DMS 273 treated with DMSO at 0.1 percent for 48 hours (cell line): ENCODE measurements around the gene DLG3.
"Not testable (repeated sequence)": the region's sequence is repeated elsewhere in the genome, so short reads cannot be mapped to it uniquely, and the experiment has no call there.

ENCODE experiments used
- DNase-seq: peaks from one replicate; lab custom pipeline; 2025; lab: John Stamatoyannopoulos, UW

The DLG3 gene

DNA sequence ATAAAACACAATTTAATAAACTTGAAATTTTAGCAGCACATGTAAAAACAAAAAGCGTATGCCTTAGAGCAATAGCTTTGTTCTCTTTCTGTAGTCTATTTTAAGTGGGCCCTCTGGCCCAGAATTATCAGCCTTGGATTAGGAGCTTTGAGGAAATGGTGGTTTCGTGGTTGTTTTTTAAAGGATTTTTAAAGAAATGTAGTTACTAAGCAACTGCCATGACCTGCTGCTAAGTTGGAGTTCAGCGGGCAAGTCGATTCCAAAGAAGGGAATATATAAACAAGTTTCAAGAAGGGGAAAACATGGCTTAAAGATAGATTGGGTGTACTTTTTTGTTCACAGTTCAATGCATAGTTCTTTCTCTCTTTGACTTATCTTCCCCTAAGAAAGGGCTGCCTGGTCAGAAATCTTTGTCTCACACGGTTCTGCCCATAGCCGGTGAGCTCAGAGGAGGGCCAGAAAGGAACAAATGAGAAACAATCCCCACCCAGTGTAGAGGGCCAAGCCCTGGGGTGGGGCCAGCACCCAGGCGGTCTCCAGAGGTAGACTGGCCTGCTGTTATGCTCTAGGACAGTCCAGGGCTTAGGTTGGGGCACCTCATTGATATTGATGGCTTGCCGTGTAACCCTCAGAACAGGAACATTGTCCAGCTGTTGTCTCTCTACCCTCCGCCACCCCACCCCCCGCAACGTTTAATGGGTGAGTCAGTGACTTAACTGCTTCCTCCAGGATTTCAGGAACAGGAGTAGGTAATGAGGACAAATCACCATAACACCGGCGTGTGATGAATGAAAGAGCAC lies 32.5 kb downstream of the DLG3 start:
- DNase-seq, result no peak

DNA sequence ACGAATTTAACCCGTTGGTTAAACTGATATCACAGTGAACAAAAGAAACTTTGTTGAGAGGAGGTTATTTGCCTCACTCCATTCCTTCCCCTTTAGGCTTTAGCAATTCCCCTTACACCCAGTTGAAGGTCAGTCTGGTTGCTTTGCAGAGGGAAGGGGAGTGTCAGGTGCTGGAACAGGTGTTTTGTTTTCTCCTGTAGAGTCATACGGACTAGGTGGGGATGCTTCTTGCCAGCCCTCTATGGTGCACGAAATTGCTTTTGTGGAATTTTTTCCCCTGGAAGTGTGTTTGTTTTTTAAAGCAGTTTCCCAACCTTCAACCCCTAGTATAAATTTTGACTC lies 33.1 kb downstream of the DLG3 start:
- no peak for DNase-seq

DNA sequence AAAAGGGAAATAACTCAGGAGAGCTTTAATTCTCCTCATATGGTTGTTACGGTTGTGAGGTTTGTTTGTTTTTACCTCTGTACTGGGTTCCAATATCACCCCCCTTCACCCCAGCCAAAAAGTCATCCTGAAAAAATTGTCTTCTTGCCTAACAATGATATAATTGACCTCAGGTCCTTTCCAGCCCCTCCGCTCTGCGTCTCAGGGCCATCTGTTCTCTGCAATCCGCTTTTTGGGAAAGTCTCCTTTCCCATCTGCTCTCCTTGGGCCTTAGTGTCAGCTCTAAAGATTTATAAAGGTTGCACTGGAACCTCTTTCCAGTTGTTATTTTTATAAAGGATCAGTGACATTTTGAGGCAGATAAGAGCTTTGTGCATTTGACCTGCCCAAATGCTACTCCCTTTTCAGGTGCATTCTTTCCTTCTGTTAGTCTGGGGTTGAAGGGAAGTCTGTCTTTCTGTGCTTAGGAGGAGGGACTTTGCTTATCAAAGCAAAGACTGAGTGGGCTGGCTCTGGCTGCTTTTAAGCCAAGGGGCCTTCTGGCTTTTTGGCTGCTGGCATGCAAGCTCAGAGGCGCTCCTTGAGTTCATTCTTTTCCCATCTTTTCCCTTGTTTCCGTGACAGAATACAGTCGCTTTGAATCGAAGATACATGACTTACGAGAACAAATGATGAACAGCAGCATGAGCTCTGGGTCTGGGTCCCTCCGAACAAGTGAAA lies 34.1 kb downstream of the DLG3 start:
- peak; percentile 72 for DNase-seq

DNA sequence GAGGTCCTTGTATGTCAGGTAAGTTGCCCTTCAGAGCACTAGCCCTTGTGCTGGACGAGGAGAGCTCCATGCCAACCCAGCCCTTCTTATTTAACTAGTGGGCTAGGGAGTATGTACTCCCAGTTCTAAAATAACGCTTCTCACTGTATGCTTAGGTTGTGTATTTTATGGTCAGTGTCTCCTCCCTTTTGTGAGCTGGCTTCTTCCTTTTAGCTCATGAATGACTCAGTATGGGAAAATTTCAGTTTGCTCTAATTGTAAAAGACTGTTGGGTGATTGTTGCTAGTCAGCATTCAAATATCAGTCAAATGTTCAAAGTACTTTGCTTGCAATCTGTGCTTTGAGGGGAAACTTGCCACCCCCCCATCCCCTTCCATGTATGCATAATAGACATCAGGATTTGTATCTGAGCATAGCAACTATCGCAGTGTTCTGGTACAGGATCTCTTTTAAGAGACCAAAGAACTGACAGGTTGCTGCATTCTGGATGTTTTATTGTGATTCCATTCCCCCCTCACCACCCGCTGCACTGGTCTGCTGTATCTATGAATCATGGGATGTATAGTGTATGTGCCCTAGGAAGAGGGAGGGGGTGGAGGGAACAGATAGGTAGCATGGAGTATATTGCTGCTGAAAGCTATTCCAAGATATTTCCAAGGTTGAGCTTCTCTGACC lies 34.7 kb downstream of the DLG3 start:
- no peak for DNase-seq

DNA sequence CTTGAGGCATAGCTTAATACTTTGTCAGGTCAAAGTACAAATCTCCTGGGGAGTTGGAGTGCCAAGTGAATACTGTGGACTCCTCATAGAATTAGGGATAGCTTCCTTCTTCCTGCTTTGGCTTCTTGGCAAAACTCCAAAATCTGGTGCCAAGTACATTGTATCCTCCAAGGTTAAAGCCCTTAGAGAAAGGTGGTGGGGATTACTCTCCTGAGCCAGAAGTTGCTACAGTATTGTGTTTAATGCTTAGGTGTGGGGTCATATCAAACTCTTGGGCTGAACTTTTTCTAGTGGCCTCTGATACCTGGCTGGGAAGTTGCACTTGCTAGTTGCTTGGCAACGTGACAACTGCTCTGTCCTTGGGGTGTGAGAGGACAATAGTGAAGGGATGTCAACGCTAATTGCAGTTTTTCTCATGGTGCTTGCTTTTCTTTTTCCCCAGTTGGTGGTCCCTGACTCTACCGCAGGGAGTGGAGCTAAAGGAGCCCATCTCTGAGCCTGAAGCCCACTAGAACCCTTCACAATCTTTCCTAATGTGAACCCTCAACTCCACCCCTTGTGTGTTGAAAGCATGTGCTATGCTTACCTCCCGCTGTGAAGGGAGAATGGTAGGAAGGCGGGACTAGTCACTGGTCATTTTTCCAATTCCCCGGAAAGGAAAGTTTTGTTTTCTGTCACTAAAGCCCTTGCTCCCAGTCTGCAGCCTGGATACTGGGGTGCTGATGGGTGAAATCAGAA lies 35.5 kb downstream of the DLG3 start:
- no peak for DNase-seq

DNA sequence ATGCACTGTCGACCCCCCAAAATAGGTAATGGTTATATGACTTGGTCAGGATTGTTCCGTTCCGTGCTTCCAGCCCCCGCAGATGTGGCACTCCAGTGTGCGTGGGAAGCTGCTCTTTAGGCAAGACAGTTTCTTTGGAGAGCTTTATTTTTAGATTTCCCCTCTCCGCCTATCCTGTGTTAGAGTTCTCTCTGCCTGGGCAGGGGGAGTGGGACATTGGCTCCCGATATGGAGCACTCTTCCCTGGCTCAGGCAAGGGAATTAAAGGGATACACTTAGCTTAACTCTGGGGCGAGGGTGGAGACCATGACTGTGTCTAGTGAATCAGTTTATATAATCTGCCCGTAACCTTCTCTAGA lies 36.0 kb downstream of the DLG3 start:
- no peak for DNase-seq

DNA sequence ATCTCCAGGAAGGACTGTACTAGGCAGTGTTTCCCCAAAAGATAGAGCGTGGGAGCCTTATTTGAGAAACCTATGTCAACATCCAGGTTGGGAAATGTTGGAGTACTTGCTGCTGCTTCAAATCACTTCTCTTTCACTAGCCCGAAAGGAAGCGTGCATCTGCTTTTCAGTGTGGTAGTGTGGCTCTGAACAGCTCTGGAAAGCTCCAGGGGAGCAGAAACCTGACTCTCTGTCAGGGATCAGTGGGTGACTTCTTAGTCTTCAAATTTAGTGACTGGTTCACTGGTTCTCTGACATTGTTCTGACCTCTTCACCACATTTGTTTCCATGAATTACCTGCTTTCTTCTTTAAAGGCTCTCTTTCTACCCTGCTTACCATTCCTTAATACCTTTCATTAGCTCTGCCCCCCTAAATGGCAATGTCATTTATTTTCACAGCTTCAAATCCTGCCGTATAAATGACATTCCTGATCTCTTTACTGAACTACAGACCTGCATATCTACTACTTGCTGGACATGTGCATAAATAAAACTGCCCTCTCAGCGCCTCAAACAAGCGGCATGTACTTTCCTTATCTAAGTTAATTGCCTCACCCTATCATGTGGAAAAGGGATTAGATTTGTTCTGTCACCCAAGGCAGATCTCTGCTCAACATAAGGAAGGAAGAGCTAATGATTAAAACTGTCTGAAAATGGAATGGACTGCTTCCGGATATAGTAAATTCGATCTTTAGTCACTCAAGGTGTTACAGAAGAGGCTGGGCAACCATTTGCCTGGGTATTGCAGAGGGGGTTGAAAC lies 37.0 kb downstream of the DLG3 start:
- DNase-seq, result peak; percentile 8

DNA sequence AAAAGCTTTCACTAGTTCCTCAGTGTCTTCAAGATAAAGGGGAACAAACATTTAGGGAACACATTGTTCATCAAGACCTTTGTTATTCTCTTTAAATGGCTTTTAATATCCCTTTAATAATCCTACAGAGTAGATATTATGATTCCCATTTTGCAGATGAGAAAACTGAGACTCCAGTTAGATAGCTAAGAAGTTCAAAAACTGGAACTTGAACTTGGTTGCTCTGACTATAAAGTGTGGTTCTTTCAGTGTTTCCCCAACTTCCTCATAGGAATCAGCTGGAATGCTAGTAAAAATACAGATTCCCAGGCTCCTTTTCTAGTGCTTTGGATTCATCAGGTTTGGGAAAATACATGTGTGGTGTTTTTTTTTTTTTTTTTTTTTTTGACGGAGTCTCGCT lies 37.7 kb downstream of the DLG3 start:
- no peak for DNase-seq

DNA sequence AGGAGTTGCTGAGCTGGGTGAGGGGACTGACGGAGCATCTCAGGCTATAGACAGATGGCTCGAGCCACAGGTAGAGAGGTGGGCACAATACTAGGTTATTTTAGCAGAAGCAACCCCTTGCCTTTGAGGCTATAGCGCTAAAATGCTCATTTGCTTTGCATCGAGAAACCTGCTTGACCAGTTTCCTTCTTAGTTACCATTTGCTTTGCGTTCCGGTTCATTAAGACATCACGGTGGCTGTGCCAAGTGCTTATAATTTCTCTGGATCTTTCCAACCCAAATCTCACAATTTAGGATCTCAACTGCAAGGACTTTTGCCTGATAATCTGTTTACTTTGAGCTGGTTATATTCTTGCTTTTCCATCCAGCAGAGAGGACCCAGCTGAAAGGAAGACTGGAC lies 40.8 kb downstream of the DLG3 start:
- DNase-seq, result no peak

DNA sequence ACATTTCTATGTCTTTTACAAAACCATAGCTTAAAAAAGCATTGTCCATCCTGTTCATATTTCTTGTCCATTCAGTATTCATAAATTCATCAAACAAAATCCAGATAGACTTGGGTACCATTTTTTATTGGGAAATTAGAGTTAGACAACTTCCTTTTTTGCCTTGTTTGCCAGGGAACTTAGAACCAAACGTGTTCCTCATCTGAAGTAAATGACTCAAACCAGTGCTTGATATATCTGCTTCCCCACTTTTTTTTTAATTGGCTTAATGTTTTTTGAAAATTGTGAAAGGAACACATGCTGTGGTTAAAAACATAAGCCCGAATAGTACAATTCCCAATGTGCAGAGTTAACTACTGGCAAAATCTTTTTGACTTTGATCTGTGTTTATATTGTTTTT lies 44.2 kb downstream of the DLG3 start:
- no peak for DNase-seq

DNA sequence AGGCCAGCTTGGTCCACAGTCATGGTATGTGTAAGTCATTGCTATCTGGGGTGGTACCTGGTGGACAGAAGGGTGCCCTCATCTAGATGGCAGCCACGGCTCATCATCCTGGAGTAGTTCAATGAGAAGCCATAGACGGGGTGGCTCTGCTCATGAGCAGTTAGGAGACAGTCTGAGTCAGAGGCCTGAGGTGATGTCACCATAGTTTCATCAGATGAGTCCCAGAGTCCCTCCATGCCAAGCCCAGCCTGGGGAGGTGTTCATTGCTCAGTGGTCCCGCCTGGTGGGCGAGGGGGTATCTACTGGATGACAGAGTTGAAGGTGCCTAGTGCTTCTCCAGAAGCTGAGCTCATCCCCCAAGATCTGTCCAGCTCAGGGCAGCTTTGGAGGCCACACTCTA lies 49.8 kb downstream of the DLG3 start:
- no peak for DNase-seq

DNA sequence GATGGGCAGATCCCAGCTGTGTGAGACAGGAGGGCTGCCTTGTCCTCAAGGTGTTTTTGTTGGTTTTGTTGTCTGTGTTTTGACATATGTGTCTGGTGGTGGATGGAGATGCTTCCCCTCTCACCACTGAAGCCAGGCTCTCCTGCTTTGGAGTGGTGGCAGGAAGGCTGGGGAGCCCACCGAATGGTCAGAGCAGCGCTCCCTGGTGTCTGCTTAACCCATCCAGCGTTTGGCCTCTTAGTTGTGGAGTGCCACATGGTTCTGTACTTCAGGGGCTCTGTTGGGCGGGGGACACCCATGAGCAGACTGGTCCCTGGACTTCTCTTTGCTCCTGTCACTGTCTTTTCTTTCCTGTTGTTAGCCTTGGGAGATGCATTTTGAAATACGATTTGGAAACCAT lies 51.9 kb downstream of the DLG3 start:
- no peak for DNase-seq

DNA sequence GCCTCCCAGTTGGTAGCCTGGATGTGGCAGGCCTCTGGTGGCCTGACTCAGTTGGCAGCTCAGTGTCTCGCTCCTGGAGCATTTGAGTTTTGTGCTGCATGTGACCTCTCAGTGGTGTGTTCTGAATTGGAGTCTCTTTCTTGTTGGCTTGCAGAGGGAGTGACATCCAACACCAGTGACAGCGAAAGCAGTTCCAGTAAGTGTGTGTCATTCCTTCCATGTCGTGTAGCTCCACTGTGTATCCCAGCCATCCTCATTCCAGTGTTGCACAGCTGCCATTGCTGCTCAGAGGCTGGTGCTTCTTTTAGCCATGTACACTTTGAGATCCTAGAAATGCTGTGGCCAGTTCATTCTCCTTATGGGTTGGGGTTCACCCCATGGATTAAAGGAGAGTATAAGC lies 52.4 kb downstream of the DLG3 start:
- DNase-seq, result no peak

DNA sequence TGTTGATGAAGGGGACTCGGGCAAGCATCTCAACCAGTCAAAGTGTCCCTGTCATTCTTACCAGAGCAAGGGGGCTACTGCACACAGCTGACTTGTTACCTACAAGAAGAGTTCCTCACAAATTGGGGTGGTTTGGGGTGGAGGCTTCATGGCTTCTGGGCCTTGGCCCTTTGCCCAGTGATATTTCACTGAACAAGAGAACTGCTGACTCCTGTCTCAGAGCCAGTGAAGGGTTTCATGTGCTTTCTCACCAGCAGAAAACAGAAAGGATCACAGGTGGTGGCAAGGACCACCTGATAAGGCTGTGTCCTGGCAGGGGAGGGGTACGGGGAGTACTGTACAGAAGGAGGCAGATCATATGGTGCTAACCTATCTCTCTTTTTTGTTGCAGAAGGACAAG lies 53.5 kb downstream of the DLG3 start:
- DNase-seq, result no peak

DNA sequence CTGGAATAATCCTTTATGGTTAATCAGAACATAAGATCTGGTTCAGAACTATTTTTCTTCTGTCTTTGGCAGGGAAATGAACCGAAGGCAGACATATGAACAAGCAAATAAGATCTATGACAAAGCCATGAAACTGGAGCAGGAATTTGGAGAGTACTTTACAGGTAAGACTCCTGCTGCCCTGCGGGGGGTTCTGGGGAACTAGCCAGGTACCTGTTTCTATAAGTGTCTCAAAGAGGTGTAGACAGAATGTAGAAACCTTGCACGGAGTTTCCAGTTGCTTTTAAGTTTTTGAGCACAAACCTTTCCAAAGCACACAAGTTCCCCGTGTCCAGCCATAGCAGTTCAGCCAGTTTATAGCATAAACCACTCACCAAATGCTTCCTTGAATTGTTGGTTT lies 56.2 kb downstream of the DLG3 start:
- DNase-seq, result no peak

DNA sequence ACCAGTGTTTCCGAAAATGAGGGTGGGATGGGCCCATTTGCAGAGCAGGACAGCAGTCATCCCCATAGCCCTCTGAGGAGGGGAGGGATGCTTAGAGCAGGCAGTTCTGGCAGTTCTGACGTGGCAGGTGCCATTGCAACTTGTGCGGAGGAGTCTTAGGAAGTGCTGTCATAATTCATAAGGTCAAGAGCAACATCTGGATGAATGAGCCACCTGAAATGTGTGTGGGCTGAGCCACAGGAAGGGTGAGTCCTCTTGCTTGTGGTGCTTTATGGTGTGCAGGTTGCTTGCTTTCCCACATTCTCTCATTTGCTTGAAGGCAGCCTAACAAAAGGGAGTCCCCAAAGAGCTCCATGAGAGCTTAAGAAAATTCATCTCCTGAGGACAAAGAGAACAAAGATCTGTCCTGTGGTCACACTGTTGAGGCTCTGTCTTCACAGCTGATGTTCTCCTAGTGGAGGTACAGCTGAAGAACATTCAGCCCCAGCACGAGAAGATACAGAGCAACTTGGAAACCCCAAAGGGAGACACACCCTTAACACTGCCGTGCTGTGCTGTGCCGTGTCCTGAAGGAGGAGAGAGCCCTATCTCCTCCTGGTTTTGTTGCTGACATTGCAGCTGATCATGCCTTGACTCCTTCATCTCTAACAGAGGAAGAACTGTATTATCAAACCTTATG lies 60.3 kb downstream of the DLG3 start:
- DNase-seq, result no peak

DNA sequence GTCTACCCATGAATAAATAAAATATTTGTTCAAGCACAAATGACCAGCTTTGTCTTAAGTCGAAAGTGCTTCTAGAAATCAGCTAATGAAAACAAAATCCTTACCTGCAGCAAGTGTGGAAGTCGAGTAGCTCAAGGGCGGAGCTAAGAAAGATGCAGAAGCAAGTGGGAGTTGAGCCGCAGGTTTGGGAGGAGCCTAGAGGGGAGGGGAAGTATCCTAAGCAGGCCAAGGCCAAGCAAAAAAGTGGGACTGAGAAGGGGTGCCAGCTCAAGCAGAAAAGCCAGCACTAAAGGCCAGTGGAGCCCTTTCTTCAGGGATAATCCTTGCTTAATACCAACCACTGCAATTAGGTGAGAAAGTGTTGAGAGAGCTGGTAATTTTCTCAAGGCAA lies 60.8 kb downstream of the DLG3 start:
- no peak for DNase-seq

DNA sequence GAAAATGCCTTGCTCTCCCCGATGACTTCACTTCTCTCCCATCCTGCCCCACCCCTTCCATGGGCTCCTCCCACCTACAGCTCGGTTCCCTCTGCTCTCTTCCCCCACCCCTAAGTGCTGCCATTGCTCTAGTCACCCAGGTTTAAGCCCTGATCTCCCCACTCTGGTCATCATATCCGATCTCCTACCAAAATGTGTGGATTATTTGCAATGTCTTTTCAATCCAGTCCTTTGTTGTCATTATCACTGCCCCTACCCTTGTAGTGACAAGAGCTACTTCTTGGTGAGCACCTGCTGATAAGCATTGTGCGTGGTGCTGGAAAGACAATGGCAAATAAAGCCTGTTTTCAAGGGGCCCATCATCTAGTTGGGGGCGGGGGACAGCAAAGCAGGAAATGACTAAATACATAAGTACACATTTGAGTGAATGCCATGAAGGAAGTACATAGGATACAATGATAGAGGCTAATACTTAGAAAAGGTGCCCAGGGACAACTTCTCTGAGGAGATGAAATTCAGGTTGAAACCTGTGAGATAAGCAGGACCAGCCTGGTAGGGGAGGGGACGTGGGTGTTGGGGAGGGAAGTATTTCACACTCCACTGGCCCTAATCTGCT lies 63.8 kb downstream of the DLG3 start:
- DNase-seq, result no peak

DNA sequence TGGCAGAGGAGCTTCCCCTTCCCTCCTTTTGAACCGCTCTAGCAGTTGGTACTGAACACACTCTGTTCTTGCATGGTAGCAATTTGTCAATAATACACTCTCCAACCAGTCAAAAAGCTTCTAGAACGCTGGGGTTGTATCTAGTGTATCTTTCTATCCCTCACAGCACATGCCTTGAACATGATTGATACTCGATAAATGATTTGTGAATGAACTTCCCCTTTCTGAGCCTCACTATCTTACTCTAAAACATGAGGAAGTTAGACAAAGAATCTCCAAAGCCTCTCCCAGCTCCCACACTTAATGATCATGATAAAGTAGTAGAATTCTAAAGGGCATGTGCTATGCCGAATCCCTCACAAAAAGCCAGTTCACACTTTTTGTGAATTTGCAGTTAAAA lies 64.4 kb downstream of the DLG3 start:
- no peak for DNase-seq

DNA sequence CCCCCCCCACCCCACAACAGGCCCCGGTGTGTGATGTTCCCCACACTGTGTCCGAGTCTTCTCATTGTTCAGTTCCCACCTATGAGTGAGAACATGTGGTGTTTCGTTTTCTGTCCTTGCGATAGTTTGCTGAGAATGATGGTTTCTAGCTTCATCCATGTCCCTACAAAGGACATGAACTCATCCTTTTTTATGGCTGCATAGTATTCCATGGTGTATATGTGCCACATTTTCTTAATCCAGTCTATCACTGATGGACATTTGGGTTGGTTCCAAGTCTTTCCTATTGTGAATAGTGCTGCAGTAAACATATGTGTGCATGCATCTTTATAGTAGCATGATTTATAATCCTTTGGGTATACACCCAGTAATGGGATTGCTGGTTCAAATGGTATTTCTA lies 70.6 kb downstream of the DLG3 start:
- not testable (repeated sequence) for DNase-seq

DNA sequence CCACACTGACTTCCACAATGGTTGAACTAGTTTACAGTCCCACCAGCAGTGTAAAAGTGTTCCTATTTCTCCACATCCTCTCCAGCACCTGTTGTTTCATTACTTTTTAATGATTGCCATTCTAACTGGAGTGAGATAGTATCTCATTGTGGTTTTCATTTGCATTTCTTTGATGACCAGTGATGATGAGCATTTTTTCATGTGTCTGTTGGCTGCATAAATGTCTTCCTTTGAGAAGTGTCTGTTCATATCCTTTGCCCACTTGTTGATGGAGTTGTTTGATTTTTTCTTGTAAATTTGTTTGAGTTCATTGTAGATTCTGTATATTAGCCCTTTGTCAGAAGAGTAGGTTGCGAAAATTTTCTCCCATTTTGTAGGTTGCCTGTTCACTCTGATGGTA lies 71.1 kb downstream of the DLG3 start:
- not testable (repeated sequence) for DNase-seq
